Measurements from ENCODE around the gene ASCL5.

- no peak for TF ChIP-seq EZH2 (IDR thresholded peaks at IDR 0.05; ENCODE audit: low read length)
- TF ChIP-seq, protein P1, sequence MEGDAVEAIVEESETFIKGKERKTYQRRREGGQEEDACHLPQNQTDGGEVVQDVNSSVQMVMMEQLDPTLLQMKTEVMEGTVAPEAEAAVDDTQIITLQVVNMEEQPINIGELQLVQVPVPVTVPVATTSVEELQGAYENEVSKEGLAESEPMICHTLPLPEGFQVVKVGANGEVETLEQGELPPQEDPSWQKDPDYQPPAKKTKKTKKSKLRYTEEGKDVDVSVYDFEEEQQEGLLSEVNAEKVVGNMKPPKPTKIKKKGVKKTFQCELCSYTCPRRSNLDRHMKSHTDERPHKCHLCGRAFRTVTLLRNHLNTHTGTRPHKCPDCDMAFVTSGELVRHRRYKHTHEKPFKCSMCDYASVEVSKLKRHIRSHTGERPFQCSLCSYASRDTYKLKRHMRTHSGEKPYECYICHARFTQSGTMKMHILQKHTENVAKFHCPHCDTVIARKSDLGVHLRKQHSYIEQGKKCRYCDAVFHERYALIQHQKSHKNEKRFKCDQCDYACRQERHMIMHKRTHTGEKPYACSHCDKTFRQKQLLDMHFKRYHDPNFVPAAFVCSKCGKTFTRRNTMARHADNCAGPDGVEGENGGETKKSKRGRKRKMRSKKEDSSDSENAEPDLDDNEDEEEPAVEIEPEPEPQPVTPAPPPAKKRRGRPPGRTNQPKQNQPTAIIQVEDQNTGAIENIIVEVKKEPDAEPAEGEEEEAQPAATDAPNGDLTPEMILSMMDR (optimal IDR thresholded peaks at IDR 0.05 in 1 of 3, IDR thresholded peaks at IDR 0.05 in 1 of 3, conservative IDR thresholded peaks at IDR 0.05 in 1 of 3; ENCODE audit: extremely low read depth in 1 of 3, insufficient read depth in 2 of 3, low read length in 3 of 3) = no peak
These were observed 26.7 kb upstream of the ASCL5 start for GRCh38 chr1:201153474-201154388.
